SU-DHL-6 (cell line): Measurements from ENCODE around the gene DIPK1A.

Experiments used
- H2AFZ ChIP-seq: fragments of 200-600 bp; sonication (generic); 2 replicates; pipeline ENCODE4 v1.6.1; 2014; ENCODE audit warnings: low read depth, mild to moderate bottlenecking, moderate library complexity, mixed read lengths, antibody characterized with exemption, low read length; ENCODE audit not compliant: severe bottlenecking
- H3F3A ChIP-seq: fragments of 200-600 bp; shearing (Covaris generic); 2 replicates; pipeline ENCODE4 v1.6.0; 2016; ENCODE audit warnings: antibody characterized with exemption, mild to moderate bottlenecking; ENCODE audit not compliant: insufficient read depth
- H3K27ac ChIP-seq: fragments of 200-600 bp; sonication (generic); 2 replicates; pipeline ENCODE4 v1.5.1; 2016; ENCODE audit warnings: low read depth, mild to moderate bottlenecking, low read length, moderate library complexity, mixed read lengths
- H3K27me3 ChIP-seq: fragments of 200-600 bp; sonication (generic), shearing (Covaris generic); 2 replicates; pipeline ENCODE4 v1.6.0; 2014; ENCODE audit warnings: mild to moderate bottlenecking, low read length
- H3K36me3 ChIP-seq: fragments of 200-600 bp; sonication (generic); 2 replicates; pipeline ENCODE4 v1.6.1; 2014; ENCODE audit warnings: mild to moderate bottlenecking, low read length, mixed read lengths
- H3K4me2 ChIP-seq: fragments of 300-600, 200-600 bp; shearing (Covaris generic), sonication (generic); 2 replicates; pipeline ENCODE4 v1.6.0; 2014; ENCODE audit warnings: low read length, low read depth, mild to moderate bottlenecking; ENCODE audit not compliant: poor library complexity, severe bottlenecking
- H3K4me3 ChIP-seq: fragments of 200-600 bp; sonication (generic); 2 replicates; pipeline ENCODE4 v1.5.1; 2014; ENCODE audit warnings: antibody characterized with exemption, low read length, mild to moderate bottlenecking, mixed read lengths; ENCODE audit not compliant: insufficient read depth, poor library complexity, severe bottlenecking
- H3K79me2 ChIP-seq: fragments of 200-600 bp; sonication (generic); 2 replicates; pipeline ENCODE4 v1.6.1; 2014; ENCODE audit warnings: mild to moderate bottlenecking, low read length, moderate library complexity; ENCODE audit not compliant: insufficient read depth
- H3K9ac ChIP-seq: fragments of 200-600 bp; sonication (generic); 2 replicates; pipeline ENCODE4 v1.7.0; 2014; ENCODE audit warnings: mild to moderate bottlenecking, low read length
- H3K9me2 ChIP-seq: fragments of 200-600 bp; sonication (generic); replicated peaks from 2 replicates; pipeline ENCODE4 v1.6.1; 2014; ENCODE audit warnings: low read length; ENCODE audit not compliant: insufficient read depth
- H3K9me3 ChIP-seq: fragments of 200-600 bp; sonication (generic); 2 replicates; pipeline ENCODE4 v1.6.1; 2014; ENCODE audit warnings: low read length, mixed read lengths; ENCODE audit not compliant: insufficient read depth
- H4K20me1 ChIP-seq: fragments of 200-600 bp; sonication (generic); 2 replicates; pipeline ENCODE4 v1.6.1; 2014; ENCODE audit warnings: low read depth, mild to moderate bottlenecking, antibody characterized with exemption, low read length, moderate library complexity, mixed read lengths
- EZH2phosphoT487 ChIP-seq: fragments of 200-600 bp; sonication (generic), shearing (Covaris generic); conservative IDR thresholded peaks from 2 replicates; pipeline ENCODE4 v1.6.1; 2018; ENCODE audit warnings: mild to moderate bottlenecking, antibody characterized with exemption, low read length, moderate library complexity, mixed read lengths
- TF ChIP-seq, protein P1 (sequence below): fragments of 200-600 bp; sonication (generic); IDR thresholded peaks from one replicate; pipeline ENCODE4 v1.5.1; 2017; ENCODE audit warnings: antibody characterized with exemption, mild to moderate bottlenecking, low read length, moderate library complexity; ENCODE audit not compliant: insufficient read depth, poor library complexity, severe bottlenecking

The DIPK1A gene

DNA sequence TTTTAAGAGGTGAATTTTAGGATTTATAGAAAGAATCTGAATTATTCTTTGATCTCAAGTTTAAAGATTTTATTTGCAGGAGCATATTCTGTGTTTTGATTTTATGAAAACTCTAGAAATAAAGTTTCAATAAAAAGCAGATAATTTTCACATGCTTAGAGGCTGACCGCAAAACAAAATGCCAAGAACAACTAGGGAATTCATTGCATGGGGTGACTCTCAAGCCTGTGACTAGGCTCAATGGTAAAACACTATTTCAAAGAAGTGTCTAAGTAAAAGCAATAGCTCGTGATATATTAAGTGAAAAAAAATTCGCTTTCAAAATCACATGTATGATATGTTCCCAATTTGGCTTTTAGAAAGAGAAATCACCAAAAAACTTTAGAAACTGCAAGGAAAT is 79.9 kb downstream of the DIPK1A start:
- Histone ChIP-seq H2AFZ (no peak overlapping the region), H3F3A (peaks cover 8% of the 10 kb centered on the region; the same call in 1 of the 2 replicates), H3K79me2 (peaks cover 90% of the 10 kb centered on the region), H3K27me3 (no peaks in the 10 kb centered on the region), H3K27ac (no peak overlapping the region), H3K4me2 (no peak overlapping the region), H3K36me3 (peaks cover 4% of the 10 kb centered on the region; the same call in 1 of the 2 replicates), H3K9me2 (no peaks in the 10 kb centered on the region), H3K9ac (no peak overlapping the region), H4K20me1 (peaks cover 9% of the 10 kb centered on the region; the same call in 1 of the 2 replicates), H3K9me3 (no peaks in the 10 kb centered on the region), H3K4me3 (no peak overlapping the region)
- TF ChIP-seq, protein P1, sequence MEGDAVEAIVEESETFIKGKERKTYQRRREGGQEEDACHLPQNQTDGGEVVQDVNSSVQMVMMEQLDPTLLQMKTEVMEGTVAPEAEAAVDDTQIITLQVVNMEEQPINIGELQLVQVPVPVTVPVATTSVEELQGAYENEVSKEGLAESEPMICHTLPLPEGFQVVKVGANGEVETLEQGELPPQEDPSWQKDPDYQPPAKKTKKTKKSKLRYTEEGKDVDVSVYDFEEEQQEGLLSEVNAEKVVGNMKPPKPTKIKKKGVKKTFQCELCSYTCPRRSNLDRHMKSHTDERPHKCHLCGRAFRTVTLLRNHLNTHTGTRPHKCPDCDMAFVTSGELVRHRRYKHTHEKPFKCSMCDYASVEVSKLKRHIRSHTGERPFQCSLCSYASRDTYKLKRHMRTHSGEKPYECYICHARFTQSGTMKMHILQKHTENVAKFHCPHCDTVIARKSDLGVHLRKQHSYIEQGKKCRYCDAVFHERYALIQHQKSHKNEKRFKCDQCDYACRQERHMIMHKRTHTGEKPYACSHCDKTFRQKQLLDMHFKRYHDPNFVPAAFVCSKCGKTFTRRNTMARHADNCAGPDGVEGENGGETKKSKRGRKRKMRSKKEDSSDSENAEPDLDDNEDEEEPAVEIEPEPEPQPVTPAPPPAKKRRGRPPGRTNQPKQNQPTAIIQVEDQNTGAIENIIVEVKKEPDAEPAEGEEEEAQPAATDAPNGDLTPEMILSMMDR, result no peak
- TF ChIP-seq EZH2phosphoT487, result no peak

DNA sequence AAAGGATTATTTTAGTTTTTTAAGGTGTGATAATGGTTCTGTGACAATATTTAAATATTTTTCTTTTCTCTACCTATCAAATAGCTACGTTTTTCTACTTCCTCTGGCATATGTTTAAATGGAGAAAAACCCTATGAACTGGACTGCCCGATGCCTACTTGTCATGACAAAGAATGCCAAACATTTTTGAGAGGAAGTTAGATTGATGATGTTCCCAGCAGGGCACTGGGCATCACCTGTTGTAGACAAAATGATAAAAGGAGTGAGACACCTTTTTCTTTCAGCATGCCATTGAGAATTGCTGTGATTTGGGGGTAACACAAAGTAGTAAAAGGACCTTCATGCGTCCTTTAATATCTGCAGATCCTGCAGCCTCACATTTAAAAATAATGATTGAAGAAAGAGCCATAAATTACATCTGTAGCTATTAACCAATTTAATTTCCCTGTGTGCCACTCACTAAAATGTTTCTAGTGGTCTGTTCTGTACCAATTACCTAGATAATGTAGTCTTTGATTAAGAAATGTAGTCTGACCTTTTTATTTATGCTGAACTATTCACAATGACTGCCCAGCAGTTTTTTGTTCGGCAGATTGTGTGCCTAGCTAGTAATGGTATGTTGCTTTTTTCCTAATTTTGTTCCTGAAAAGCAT is 81.8 kb downstream of the DIPK1A start:
- H3K9me2 ChIP-seq, result no peaks in the 10 kb centered on the region
- H3K4me3 ChIP-seq, result no peak overlapping the region
- no peaks in the 10 kb centered on the region for H3K27me3 ChIP-seq
- peaks cover 15% of the 10 kb centered on the region for H3K36me3 ChIP-seq
- H3F3A ChIP-seq, result peaks cover 8% of the 10 kb centered on the region; the same call in 1 of the 2 replicates
- no peak for TF ChIP-seq EZH2phosphoT487
- TF ChIP-seq, protein P1, result no peak
- H2AFZ ChIP-seq, result no peak overlapping the region
- no peak overlapping the region for H3K27ac ChIP-seq
- no peaks in the 10 kb centered on the region for H3K9me3 ChIP-seq
- H3K4me2 ChIP-seq, result no peak overlapping the region
- H4K20me1 ChIP-seq, result peaks cover 9% of the 10 kb centered on the region; the same call in 1 of the 2 replicates
- H3K79me2 ChIP-seq, result peaks cover 76% of the 10 kb centered on the region
- no peak overlapping the region for H3K9ac ChIP-seq

DNA sequence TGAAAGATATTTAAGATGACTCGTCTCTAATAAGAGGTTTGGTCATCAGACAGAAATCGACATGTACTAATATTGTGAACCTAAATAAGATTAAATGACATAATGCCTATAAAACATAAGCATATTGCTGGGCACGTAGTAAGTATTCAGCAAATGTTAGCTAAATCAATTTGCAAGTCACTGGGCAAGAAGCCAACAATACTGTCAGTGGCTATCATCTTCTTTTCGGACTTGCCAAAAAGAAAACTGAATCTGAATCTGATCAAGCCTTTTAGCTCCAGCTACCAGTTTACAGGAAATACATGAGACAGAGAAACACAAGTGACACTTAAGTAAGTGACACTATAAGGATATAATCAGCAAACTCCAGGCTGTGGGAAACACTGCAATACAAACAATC is 83.5 kb downstream of the DIPK1A start:
- no peak overlapping the region for H3K4me2 ChIP-seq
- H3K9me3 ChIP-seq, result no peaks in the 10 kb centered on the region
- H3K9me2 ChIP-seq, result no peaks in the 10 kb centered on the region
- H3K79me2 ChIP-seq, result peaks cover 60% of the 10 kb centered on the region
- no peak for TF ChIP-seq EZH2phosphoT487
- TF ChIP-seq, protein P1, result no peak
- H3K9ac ChIP-seq, result no peak overlapping the region
- H3K27ac ChIP-seq, result no peak overlapping the region
- no peaks in the 10 kb centered on the region for H3K27me3 ChIP-seq
- no peak overlapping the region for H2AFZ ChIP-seq
- H3K4me3 ChIP-seq, result no peak overlapping the region
- H3K36me3 ChIP-seq, result peaks cover 23% of the 10 kb centered on the region
- peaks cover 5% of the 10 kb centered on the region; the same call in 1 of the 2 replicates for H3F3A ChIP-seq
- H4K20me1 ChIP-seq, result peaks cover 9% of the 10 kb centered on the region; the same call in 1 of the 2 replicates
